Measurements from ENCODE around the gene PRICKLE3.
"Not testable (repeated sequence)": the region's sequence is repeated elsewhere in the genome, so short reads cannot be mapped to it uniquely, and the experiment has no call there.

The PRICKLE3 gene

GRCh38 chrX:49178537-49178936 lies 7.6 kb downstream of the PRICKLE3 start:
- DNase-seq (ENCODE audit: low read depth): no peak

DNA sequence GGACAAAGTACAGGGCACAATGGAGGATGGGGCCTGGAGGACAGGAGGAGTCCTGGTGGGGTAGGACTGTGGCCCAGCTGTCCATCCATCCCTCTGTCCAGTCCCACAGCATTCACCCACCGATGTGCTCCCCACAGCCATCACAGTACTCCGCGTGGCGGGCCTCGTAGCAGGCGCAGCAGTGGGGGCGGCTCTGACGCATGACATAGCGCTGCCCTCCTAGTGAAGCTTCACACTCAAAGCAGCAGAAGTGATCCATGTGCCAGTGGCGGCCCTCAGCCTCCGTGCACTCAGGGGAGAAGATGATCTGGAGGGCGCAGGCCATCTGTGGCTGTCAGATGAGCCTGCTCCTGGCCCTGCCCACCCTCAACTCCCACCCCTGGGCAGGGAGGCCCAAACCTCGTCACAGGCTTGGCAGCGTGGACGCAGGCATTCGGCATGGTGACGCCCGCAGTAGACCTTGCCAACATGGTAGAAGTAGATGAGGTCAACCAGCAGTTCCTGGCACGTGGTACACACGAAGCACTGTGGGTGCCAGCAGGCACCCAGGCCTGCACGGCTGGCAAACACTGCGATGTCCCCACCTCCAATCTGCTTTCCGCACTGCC lies 8.2 kb downstream of the PRICKLE3 start:
- DNase-seq (ENCODE audit: low read depth): no peak

GRCh38 chrX:49177338-49177833 lies 8.8 kb downstream of the PRICKLE3 start:
- DNase-seq (ENCODE audit: low read depth): no peak

DNA sequence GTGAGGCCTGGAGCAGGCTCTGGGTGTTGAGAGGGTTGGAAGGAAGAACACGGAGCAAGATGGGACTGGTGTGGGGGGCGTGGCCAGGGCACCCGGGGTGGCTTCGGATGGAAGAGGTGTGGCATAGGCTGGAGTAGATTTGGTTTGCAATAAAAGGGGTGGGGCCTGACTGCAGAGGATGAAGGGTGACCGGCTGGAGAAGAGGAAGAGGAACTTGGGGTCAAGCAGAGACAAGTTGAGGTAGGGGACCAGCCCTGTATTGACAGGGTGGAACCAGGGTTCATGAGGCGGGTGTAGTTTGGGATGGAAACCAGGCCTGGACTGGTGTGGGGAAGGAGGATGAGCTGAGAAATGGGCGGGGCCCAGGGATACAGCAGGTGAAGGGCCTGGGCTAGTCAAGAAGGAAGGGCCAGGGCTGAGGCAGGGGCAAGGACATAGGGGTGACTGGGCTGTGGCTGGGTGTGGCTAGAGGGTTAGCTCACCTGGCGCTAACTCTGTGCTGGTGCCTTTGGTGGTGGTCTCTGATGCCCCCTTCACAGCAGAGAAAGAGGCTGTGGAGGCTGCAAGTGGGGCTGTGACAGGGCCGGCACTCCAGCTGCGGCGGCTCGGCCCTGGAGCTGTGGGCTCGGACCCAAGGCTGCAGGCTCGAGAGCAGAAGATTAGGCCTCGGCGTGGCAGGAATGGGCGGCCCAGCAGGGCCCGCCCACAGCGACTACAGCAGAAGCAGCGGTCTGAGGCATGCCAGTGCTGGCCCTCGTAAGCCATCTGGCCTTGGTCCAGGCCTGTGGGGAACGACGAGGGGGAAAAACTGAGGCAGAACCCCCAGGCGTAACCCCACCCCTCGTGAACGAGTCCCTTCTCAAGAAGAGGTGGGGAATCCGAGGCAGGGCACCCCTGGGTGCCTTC lies 9.5 kb downstream of the PRICKLE3 start:
- no peak for DNase-seq (ENCODE audit: low read depth)

- no peak for DNase-seq (ENCODE audit: low read depth)
These were observed 10.5 kb downstream of the PRICKLE3 start for GRCh38 chrX:49175435-49176274.

DNA sequence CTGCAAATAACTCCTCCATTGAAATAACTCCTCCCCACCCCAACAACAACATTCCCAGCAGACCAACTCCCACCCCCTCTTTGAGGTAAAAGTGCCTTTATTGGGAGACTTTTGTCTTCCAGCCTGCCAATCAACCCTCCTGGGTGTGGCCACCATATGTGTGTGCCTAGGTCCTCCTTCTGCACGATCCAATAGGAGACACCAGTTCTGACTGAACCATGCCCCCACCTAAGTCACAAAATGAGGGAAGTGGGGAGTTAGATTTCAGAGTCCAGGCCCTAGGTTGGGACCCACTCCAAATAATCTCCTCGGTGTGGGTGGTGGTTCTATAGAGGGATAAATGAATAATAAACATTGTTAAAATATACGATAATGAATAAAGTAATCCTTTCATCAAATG lies 11.4 kb downstream of the PRICKLE3 start:
- DNase-seq (ENCODE audit: low read depth): no peak

DNA sequence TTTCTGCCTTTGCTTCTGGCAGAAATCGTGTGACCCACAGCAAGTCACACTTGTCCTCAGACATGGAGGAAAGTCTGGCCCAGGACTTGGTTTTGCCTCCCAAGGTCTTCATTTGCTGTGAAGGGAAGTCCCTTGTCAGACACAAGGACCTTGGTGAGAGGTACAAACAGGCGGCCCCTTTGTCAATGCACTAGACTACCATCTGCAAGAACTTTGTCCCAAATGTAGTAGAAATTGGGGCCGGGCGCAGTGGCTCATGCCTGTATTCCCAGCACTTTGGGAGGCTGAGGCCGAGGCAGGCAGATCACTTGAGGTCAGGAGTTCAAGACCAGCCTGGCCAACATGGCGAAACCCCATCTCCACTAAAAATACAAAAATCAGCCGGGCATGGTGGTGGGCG lies 12.6 kb downstream of the PRICKLE3 start:
- not testable (repeated sequence) for DNase-seq (ENCODE audit: low read depth)

GRCh38 chrX:49172280-49172780 lies 13.8 kb downstream of the PRICKLE3 start:
- DNase-seq (ENCODE audit: low read depth): peak; percentile 69

GRCh38 chrX:49171752-49172279 lies 14.4 kb downstream of the PRICKLE3 start, which contains the start of gene PLP2:
Gene PLP2, plus strand, starts transcription at chrX:49171898. Its CDS starts 103 bp downstream, at chrX:49172001.
- peak; percentile 14 for DNase-seq (ENCODE audit: low read depth)

- DNase-seq (ENCODE audit: low read depth): no peak
These were observed 18.4 kb downstream of the PRICKLE3 start for GRCh38 chrX:49167740-49168108.

DNA sequence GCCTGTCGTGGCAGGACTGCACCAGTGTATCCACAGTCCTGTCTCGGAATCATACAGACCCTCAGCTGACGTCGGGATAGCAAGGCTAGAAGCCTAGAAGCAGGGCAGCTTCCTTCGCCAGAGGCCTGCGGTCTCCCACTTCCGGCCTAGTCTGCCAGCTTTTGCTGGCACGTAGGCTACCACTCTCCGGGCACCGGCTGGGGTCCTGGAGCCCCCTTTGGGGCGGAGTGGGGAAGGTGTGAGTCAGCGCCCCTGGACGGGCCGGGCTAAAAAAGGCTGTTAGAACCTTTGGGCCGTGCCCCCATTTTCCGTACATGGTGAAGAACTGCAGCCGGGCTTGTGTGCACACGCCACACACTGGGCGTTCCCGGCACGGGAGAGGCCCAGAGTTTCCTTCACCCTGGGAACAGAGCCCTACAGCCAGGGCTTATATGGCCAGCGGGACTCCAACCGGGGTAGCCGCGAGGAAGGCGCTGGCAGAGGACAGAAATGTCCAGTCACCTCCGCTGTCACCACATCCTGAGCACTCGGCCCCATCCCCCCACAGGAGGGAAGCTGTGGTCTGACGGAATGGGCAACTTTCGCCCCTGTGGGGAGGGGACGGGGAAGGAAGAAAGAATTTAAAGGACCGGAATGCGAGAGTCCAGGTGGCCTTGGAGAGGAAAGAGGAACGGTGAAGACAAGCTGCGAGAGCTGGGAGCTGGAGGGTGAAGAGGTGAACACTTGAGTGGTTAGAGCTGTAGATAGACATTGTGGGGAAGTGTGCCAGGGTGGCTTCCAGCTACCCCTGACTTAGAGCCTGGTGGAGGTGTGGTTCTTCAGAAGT lies 19.0 kb downstream of the PRICKLE3 start:
- peak; percentile 74 for DNase-seq (ENCODE audit: low read depth)

- peak; percentile 52 for DNase-seq (ENCODE audit: low read depth)
These were observed 20.0 kb downstream of the PRICKLE3 start for GRCh38 chrX:49165901-49166881.

DNA sequence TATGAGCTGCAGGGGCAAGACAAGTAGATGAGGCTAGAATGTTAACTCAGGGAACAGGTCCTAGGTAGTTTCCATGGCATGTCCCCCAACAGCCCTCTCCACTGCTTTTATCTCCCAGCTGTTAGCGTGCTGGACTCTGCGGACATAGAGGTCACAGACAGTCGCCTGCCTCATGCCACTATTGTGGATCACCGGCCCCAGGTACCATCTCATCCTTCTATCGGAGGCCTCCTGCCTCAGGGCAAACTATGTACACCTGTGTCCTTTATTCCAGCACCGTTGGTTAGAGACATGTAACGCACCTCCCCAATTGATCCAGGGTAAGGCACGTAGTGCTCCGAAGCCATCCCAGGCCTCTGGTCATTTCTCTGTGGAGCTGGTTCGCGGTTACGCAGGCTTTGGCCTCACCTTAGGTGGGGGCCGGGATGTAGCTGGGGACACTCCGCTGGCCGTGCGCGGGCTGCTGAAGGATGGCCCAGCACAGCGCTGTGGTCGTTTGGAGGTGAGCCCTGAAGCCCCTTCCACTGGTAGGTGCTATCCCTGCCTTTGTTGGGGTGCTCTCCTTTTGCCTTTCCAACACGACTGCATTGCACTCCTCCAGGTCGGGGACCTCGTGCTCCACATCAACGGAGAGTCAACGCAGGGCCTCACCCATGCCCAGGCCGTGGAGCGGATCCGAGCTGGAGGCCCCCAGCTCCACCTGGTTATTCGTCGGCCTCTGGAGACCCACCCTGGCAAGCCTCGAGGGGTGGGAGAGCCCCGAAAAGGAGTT lies 21.4 kb downstream of the PRICKLE3 start:
- no peak for DNase-seq (ENCODE audit: low read depth)

DNA sequence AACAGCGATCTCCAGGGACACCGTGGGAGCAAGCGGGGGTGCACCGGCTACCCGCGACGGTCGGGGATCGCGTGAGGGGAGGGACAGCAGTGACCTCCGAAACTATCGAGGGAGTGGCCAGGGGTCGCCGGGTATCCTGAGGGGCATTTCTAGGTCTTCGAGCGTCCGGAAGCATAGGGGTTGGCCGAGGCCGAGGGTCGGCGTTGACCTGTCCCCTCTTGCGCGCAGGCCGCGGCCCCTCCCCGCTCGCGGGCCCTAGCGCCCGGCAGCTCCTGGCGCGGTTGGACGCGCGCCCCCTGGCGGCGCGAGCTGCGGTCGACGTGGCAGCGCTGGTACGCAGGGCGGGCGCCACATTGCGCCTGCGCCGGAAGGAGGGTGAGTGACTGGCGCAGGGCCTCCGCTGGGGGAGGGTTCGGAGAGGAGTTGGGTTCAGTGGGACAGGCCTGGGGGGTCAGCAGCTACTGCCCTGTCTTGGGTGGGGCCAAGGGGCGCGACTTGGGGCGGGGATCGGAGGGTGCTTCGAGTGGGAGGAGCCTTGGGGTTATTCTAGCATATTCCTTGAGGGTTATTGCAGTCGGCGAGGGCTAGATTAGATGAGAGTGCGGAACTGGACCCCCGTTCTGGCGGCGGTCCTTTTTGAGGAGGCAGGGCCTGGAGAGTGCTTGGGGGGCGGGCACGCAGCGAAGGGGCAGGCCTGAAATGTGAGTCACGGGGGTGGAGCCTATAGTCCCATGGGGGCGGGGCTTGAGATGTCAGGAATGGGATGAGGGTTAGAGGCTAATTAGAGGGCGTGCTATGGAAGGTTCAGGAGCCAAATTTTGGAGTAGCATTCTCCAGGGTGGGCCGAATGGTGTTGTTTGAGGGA lies 22.4 kb downstream of the PRICKLE3 start:
- peak; percentile 82 for DNase-seq (ENCODE audit: low read depth)

DNA sequence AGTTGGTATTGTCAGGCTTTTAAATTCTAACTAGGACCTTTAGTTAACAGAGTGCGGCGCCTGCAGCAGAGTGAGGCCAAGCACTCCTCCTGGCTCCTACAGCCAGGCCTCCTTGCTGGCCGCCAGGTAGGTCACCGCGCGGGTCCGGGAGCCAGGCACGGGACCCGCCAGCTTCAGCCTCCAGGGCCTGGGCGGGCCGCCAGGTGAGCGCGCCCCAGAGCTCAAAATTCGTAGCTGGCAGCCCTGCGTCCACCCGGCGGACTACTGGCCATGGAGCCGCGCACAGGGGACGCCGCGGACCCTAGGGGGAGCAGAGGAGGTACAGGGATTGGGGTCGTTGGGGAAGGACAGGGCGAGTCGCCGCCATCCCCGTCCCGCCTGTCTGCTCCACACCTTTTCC lies 23.6 kb downstream of the PRICKLE3 start, which contains the start of gene MAGIX:
Gene MAGIX, plus strand, starts transcription at position 139 of the 400 bp plus-strand sequence. Its CDS starts 132 bp downstream, at position 271.
- DNase-seq (ENCODE audit: low read depth): no peak

DNA sequence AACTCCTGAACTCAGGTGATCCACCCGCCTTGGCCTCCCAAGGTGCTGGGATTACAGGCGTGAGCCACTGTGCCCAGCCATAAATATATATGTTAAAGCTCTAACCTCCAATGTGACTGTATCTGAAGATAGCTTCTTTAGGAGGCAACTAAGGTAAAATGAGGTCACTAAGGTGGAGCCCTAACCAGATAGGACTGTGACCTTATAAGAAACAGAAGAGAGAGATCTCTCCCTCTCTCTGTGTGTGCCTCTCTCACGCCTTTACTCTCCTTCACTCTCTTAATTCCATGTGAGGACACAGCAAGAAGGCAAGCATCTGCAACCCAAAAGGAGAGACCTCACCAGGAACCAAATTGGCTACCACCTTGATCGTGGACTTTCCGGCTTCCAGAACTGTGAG lies 24.5 kb downstream of the PRICKLE3 start:
- no peak for DNase-seq (ENCODE audit: low read depth)

DNA sequence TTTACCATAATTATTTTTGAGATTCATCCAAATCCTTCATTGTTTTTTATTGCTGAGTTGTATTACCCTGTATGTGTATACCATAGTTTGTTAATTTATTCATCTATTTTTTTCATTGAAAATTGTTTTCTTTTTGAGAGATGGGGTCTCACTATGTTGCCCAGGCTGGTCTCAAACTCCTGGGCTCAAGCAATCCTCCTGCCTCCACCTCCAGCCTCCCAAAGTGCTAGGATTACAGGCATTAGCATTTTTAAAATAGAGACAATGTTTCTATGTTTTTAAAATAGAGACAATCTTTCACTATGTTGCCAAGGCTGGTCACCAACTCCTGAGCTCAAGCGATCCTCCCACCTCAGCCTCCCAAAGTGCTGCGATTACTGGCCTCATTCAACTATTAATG lies 25.3 kb downstream of the PRICKLE3 start:
- no peak for DNase-seq (ENCODE audit: low read depth)

GRCh38 chrX:49157194-49157593 lies 29.0 kb downstream of the PRICKLE3 start:
- no peak for DNase-seq (ENCODE audit: low read depth)

Measured in fibroblast of gingiva (primary cell).